Transverse colon (tissue), 4 donors: ENCODE results near the gene SLC24A3.

ENCODE experiments used
- CTCF ChIP-seq, 5 experiments: fragments of 200-600 bp in 3 of 5; fragments of 450-650 bp in 2 of 5; sonication (generic) in 3 of 5; IDR thresholded peaks; 1 replicate in 2 of 5; 2 replicates in 3 of 5; pipeline ENCODE4 v1.5.1; 2016 to 2017; ENCODE audit warnings: antibody characterized with exemption in 5 of 5, inconsistent platforms in 3 of 5, mild to moderate bottlenecking in 2 of 5, moderate library complexity in 1 of 5
- EP300 ChIP-seq: sonication (generic); formaldehyde crosslinking; IDR thresholded peaks from one replicate; pipeline ENCODE4 v1.6.1; 2017; ENCODE audit warnings: antibody characterized with exemption, low read depth
- POLR2A ChIP-seq: fragments of 450-650 bp; IDR thresholded peaks from one replicate; pipeline ENCODE4 v1.6.1; 2016; ENCODE audit warnings: antibody characterized with exemption, mild to moderate bottlenecking, moderate library complexity
- POLR2AphosphoS5 ChIP-seq, 3 donors: sonication (generic); formaldehyde crosslinking; IDR thresholded peaks; one replicate each; pipeline ENCODE4 v1.6.1; 2016; ENCODE audit warnings: antibody characterized with exemption in 3 of 3

- TF ChIP-seq CTCF (IDR thresholded peaks at IDR 0.05) = no peak
- TF ChIP-seq EP300 = no peak
- no peak for TF ChIP-seq POLR2A
- no peak for TF ChIP-seq POLR2AphosphoS5 (IDR thresholded peaks at IDR 0.05)
These were observed 202.2 kb downstream of the SLC24A3 start for GRCh38 chr20:19414600-19414999.
